DOHH2 (cell line): ENCODE results near the gene VSIR.

ENCODE experiments used
- H3F3A ChIP-seq: fragments of 200-600 bp; sonication (generic), shearing (Covaris generic); 2 replicates; pipeline ENCODE4 v1.6.0; 2016; ENCODE audit warnings: antibody characterized with exemption, mild to moderate bottlenecking; ENCODE audit not compliant: control insufficient read depth, insufficient read depth
- H3K27ac ChIP-seq: fragments of 200-600 bp; sonication (generic); 2 replicates; pipeline ENCODE4 v1.5.1; 2014; ENCODE audit warnings: low read depth, mild to moderate bottlenecking, low read length, moderate library complexity
- H3K27me3 ChIP-seq: fragments of 200-600 bp; sonication (generic); 2 replicates; pipeline ENCODE4 v1.6.1; 2014; ENCODE audit warnings: mild to moderate bottlenecking, low read length, mixed read lengths; ENCODE audit not compliant: control insufficient read depth
- H3K36me3 ChIP-seq: fragments of 200-600 bp; sonication (generic); 2 replicates; pipeline ENCODE4 v1.6.1; 2014; ENCODE audit warnings: mild to moderate bottlenecking, low read length, moderate library complexity, mixed read lengths; ENCODE audit not compliant: control insufficient read depth
- H3K4me1 ChIP-seq: fragments of 200-600 bp; sonication (generic); 2 replicates; pipeline ENCODE4 v1.6.1; 2014; ENCODE audit warnings: mild to moderate bottlenecking, low read length, mixed read lengths; ENCODE audit not compliant: control insufficient read depth
- H3K4me2 ChIP-seq: fragments of 200-600 bp; sonication (generic); 2 replicates; pipeline ENCODE4 v1.6.0; 2014; ENCODE audit warnings: mild to moderate bottlenecking, low read length, moderate library complexity
- H3K4me3 ChIP-seq: fragments of 200-600 bp; sonication (generic); 2 replicates; pipeline ENCODE4 v1.5.1; 2014; ENCODE audit warnings: mild to moderate bottlenecking, low read length, mixed read lengths
- H3K79me2 ChIP-seq: fragments of 200-600 bp; sonication (generic); 2 replicates; pipeline ENCODE4 v1.6.1; 2014; ENCODE audit warnings: mild to moderate bottlenecking, low read length, mixed read lengths; ENCODE audit not compliant: control insufficient read depth
- H3K9me2 ChIP-seq: fragments of 200-600 bp; sonication (generic); replicated peaks from 2 replicates; pipeline ENCODE4 v1.6.1; 2014; ENCODE audit warnings: mild to moderate bottlenecking, low read length, mixed read lengths; ENCODE audit not compliant: control insufficient read depth
- H3K9me3 ChIP-seq: fragments of 200-600 bp; sonication (generic); 2 replicates; pipeline ENCODE4 v1.6.1; 2014; ENCODE audit warnings: antibody characterized with exemption, low read length, mixed read lengths; ENCODE audit not compliant: control insufficient read depth, insufficient read depth
- H4K20me1 ChIP-seq: fragments of 200-600 bp; sonication (generic); 2 replicates; pipeline ENCODE4 v1.6.0; 2014; ENCODE audit warnings: low read depth, mild to moderate bottlenecking, antibody characterized with exemption, low read length, moderate library complexity; ENCODE audit not compliant: control insufficient read depth, insufficient read depth
- CTCF ChIP-seq: fragments of 200-600 bp; sonication (generic); IDR thresholded peaks from one replicate; pipeline ENCODE4 v1.5.1; 2014; ENCODE audit warnings: antibody characterized with exemption, mild to moderate bottlenecking, low read depth, low read length; ENCODE audit not compliant: poor library complexity, severe bottlenecking
- EZH2phosphoT487 ChIP-seq: fragments of 200-600 bp; sonication (generic); IDR thresholded peaks from 2 replicates; pipeline ENCODE4 v1.6.1; 2017; ENCODE audit warnings: borderline replicate concordance, mild to moderate bottlenecking, antibody characterized with exemption, low read length, moderate library complexity, mixed read lengths

Gene VSIR

GRCh38 chr10:71777213-71777985, 4.1 kb upstream of the VSIR start:
- Histone ChIP-seq H3K4me1 (peaks cover 5% of the 10 kb centered on the region), H3F3A (no peaks in the 10 kb centered on the region), H3K4me2 (no peak overlapping the region), H3K4me3 (no peak overlapping the region), H3K9me3 (no peaks in the 10 kb centered on the region), H3K27me3 (peaks cover 27% of the 10 kb centered on the region), H3K27ac (no peak overlapping the region), H3K9me2 (no peaks in the 10 kb centered on the region), H3K79me2 (no peaks in the 10 kb centered on the region), H3K36me3 (no peaks in the 10 kb centered on the region), H4K20me1 (no peaks in the 10 kb centered on the region)
- TF ChIP-seq CTCF (no peak), EZH2phosphoT487 (no peak)

GRCh38 chr10:71776481-71776925, 3.2 kb upstream of the VSIR start:
- no peak for TF ChIP-seq CTCF
- no peak for TF ChIP-seq EZH2phosphoT487
- Histone ChIP-seq H3K4me1 (peaks cover 5% of the 10 kb centered on the region), H3K27ac (no peak overlapping the region), H3K36me3 (no peaks in the 10 kb centered on the region), H3K9me3 (no peaks in the 10 kb centered on the region), H3K4me2 (no peak overlapping the region), H3K79me2 (no peaks in the 10 kb centered on the region), H3F3A (no peaks in the 10 kb centered on the region), H3K9me2 (no peaks in the 10 kb centered on the region), H3K4me3 (no peak overlapping the region), H4K20me1 (no peaks in the 10 kb centered on the region), H3K27me3 (peaks cover 27% of the 10 kb centered on the region)

- Histone ChIP-seq H3K9me3 (no peaks in the 10 kb centered on the region), H3K9me2 (no peaks in the 10 kb centered on the region), H3K36me3 (no peaks in the 10 kb centered on the region), H3K79me2 (no peaks in the 10 kb centered on the region), H3K4me2 (no peak overlapping the region), H4K20me1 (no peaks in the 10 kb centered on the region), H3K27me3 (peaks cover 31% of the 10 kb centered on the region), H3K4me3 (no peak overlapping the region), H3K27ac (no peak overlapping the region), H3F3A (no peaks in the 10 kb centered on the region), H3K4me1 (peaks cover 5% of the 10 kb centered on the region)
- no peak for TF ChIP-seq EZH2phosphoT487
- no peak for TF ChIP-seq CTCF
These were observed 1.8 kb upstream of the VSIR start for GRCh38 chr10:71774916-71775702.
